ENCODE measurements around the gene AADACL4. TPM values are rescaled to one million over a fixed set of nuclear protein-coding genes. Genes with fewer than 3 reads are reported as not detected.
"Not testable (repeated sequence)": the region's sequence is repeated elsewhere in the genome, so short reads cannot be mapped to it uniquely, and the experiment has no call there.

Gene AADACL4
- total and polyA plus RNA-seq, 9 of the 15 experiments (the other 6 are each of a cell fraction or from before 2014, with no cell fraction given): not detected

DNA sequence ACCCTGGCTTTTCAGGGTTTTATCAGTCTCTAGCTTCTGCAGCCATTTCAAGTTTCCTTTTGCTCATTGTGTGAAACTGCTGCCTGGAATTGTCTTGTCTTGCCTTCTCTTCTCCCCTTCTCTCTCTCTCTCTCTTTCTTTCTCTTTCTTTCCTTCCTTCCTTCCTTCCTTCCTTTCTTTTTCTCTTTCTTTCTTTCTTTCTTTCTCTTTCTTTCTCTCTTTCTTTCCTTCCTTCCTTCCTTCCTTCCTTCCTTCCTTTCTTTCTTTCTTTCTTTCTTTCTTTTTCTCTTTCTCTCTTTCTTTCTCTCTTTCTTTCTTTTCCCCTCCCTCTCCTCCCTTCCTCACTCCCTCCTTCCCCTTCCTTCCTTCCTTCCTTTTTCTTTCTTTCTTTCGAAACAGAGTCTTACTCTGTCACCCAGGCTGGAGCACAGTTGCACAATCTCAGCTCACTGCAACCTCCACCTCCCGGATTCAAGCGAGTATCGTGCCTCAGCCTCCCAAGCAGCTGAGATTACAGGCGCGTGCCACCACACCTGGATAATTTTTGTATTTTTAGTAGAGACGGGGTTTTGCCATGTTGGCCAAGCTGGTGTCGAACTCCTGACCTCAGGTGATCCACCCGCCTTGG lies 14.1 kb downstream of the AADACL4 start (continued):
- TF ChIP-seq ZNF407 (IDR thresholded peaks at IDR 0.05; ENCODE audit: low read depth) (peak; percentile 71), MYBL2 (IDR thresholded peaks at IDR 0.05; ENCODE audit: low read depth) (peak; percentile 65), YBX1 (IDR thresholded peaks at IDR 0.05) (peak; percentile 96; the same call in 1 of the 2 replicates), ARNT (IDR thresholded peaks at IDR 0.05) (peak; percentile 92 to 93), OTX1 (CRISPR knock-in tag; IDR thresholded peaks at IDR 0.05) (peak; percentile 85; the same call in 1 of the 2 replicates), ZBTB26 (CRISPR knock-in tag; IDR thresholded peaks at IDR 0.05) (peak; percentile 87), EHMT2 (IDR thresholded peaks at IDR 0.05) (peak; percentile 93), CHAMP1 (IDR thresholded peaks at IDR 0.05) (peak; percentile 62; the same call in 1 of the 2 replicates), ZZZ3 (IDR thresholded peaks at IDR 0.05) (peak; percentile 80; the same call in 1 of the 2 replicates)
- TF ChIP-seq MYBL2 (CRISPR knock-in tag; IDR thresholded peaks at IDR 0.05; ENCODE audit: borderline replicate concordance): not testable (repeated sequence)
- TF ChIP-seq, protein P1, sequence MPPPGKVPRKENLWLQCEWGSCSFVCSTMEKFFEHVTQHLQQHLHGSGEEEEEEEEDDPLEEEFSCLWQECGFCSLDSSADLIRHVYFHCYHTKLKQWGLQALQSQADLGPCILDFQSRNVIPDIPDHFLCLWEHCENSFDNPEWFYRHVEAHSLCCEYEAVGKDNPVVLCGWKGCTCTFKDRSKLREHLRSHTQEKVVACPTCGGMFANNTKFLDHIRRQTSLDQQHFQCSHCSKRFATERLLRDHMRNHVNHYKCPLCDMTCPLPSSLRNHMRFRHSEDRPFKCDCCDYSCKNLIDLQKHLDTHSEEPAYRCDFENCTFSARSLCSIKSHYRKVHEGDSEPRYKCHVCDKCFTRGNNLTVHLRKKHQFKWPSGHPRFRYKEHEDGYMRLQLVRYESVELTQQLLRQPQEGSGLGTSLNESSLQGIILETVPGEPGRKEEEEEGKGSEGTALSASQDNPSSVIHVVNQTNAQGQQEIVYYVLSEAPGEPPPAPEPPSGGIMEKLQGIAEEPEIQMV (tag; conservative IDR thresholded peaks at IDR 0.05; ENCODE audit: low read depth): peak; percentile 84

Measured in K562 (cell line).